Calu3 (cell line): Measurements from ENCODE around the gene SH2D3C. TPM values are rescaled to one million over a fixed set of nuclear protein-coding genes. Genes with fewer than 3 reads are reported as not detected.

Experiments
- BruUV-seq: library from RNA; stranded (reverse); fragments of 400-500 nt; replicated peaks from 2 replicates; lab custom pipeline; 2021; lab: Mats Ljungman, UMichigan
- CTCF ChIA-PET: fragments of 300-600 bp; sonication (Branson Sonifier 250); formaldehyde crosslinking; loops from one replicate; lab custom pipeline; 2022; ENCODE audit warnings: antibody characterized with exemption; lab: Charles Lee
- DNase-seq: peaks from one replicate; pipeline ENCODE4 v3.0.0; 2022
- H3K27ac Mint-ChIP-seq: one replicate; pipeline ENCODE4 v1.8.0; 2022; ENCODE audit warnings: mixed read lengths; ENCODE audit not compliant: unreplicated experiment
- H3K27me3 Mint-ChIP-seq: one replicate; pipeline ENCODE4 v1.8.0; 2022; ENCODE audit warnings: mixed read lengths; ENCODE audit not compliant: unreplicated experiment
- H3K36me3 Mint-ChIP-seq: one replicate; pipeline ENCODE4 v1.8.0; 2022; ENCODE audit warnings: mild to moderate bottlenecking, moderate library complexity, mixed read lengths; ENCODE audit not compliant: insufficient read depth, unreplicated experiment
- H3K4me1 Mint-ChIP-seq: one replicate; pipeline ENCODE4 v1.8.0; 2022; ENCODE audit warnings: mild to moderate bottlenecking, low read depth, mixed read lengths; ENCODE audit not compliant: unreplicated experiment
- H3K4me3 Mint-ChIP-seq: one replicate; pipeline ENCODE4 v1.8.0; 2022; ENCODE audit warnings: mild to moderate bottlenecking, low read depth, moderate library complexity, mixed read lengths; ENCODE audit not compliant: unreplicated experiment
- H3K9me3 Mint-ChIP-seq: one replicate; pipeline ENCODE4 v1.8.0; 2022; ENCODE audit warnings: low read depth, mixed read lengths; ENCODE audit not compliant: unreplicated experiment
- intact Hi-C: fragments of 100-400 bp; cut with micrococcal nuclease; formaldehyde crosslinking; loops from one replicate; pipeline ENCODE4 v1.10.0; 2022; ENCODE audit not compliant: unreplicated experiment
- total RNA-seq: library from RNA; stranded (reverse); gene quantifications from 2 replicates; pipeline ENCODE4 v1.2.3, GENCODE V29; 2022
- TF ChIP-seq, protein P1 (sequence below): fragments of 200-600 bp; IDR thresholded peaks from one replicate; pipeline ENCODE4 v1.8.0; 2022; ENCODE audit warnings: antibody characterized with exemption; ENCODE audit not compliant: unreplicated experiment

Gene SH2D3C
- total RNA-seq, 1 experiment from 2014 or later = not detected

- intact Hi-C loops = no loop called here
- Mint-ChIP-seq H3K4me3 (no peak overlapping the region), H3K9me3 (no peaks in the 10 kb centered on the region), H3K27ac (no peak overlapping the region), H3K4me1 (no peaks in the 10 kb centered on the region), H3K36me3 (peaks cover 7% of the 10 kb centered on the region), H3K27me3 (peaks cover 35% of the 10 kb centered on the region)
- TF ChIP-seq, protein P1, sequence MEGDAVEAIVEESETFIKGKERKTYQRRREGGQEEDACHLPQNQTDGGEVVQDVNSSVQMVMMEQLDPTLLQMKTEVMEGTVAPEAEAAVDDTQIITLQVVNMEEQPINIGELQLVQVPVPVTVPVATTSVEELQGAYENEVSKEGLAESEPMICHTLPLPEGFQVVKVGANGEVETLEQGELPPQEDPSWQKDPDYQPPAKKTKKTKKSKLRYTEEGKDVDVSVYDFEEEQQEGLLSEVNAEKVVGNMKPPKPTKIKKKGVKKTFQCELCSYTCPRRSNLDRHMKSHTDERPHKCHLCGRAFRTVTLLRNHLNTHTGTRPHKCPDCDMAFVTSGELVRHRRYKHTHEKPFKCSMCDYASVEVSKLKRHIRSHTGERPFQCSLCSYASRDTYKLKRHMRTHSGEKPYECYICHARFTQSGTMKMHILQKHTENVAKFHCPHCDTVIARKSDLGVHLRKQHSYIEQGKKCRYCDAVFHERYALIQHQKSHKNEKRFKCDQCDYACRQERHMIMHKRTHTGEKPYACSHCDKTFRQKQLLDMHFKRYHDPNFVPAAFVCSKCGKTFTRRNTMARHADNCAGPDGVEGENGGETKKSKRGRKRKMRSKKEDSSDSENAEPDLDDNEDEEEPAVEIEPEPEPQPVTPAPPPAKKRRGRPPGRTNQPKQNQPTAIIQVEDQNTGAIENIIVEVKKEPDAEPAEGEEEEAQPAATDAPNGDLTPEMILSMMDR = no peak
- BruUV-seq = no TSS peak
- CTCF ChIA-PET = no interaction called here
- DNase-seq = no peak
Observed at GRCh38 chr9:127773981-127774380, 4.5 kb downstream of the SH2D3C start.

DNA sequence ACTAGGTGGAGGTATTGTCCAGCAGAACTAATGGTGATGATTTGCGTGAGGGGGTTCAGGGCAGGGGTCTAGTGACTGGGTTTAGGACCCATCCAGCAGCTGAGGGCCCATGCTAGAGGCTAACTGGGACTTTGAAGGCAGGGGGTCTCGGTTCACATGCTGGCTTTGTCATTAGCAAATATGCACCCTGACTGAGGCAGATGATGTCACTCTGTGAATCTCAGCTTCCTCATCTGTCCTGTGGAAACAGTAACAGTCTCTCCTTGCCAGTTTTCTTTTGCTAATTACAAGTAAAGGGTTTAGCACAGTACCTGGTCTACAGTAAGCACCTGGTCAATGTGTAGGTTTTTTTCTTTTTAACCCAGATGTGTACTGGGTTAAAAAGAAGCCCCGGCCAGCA is 5.2 kb downstream of the SH2D3C start:
- BruUV-seq = no TSS peak
- Mint-ChIP-seq H3K27me3 (peaks cover 42% of the 10 kb centered on the region), H3K9me3 (no peaks in the 10 kb centered on the region), H3K4me1 (no peaks in the 10 kb centered on the region), H3K27ac (no peak overlapping the region), H3K36me3 (peaks cover 7% of the 10 kb centered on the region), H3K4me3 (no peak overlapping the region)
- intact Hi-C loops = no loop called here
- DNase-seq = no peak
- CTCF ChIA-PET = no interaction called here
- TF ChIP-seq, protein P1 = no peak

DNA sequence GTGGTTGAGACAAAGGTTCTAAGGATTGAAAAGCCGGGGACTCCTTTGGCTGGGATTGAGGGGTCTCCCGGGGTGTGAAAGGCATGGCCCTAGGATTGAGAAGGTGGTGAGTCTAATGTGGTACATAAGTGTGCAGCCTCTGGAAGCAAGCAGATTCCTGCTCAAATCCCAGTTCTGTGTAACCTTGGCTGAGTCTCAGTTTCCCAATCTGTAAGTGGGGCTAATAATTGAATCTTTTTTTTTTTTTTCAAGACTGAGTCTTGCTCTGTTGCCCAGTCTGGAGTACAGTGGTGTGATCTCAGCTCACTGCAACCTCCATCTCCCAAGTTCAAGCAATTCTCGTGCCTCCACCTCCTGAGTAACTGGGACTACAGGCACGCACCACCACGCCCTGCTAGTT is 5.9 kb downstream of the SH2D3C start:
- no peak overlapping the region for H3K27ac Mint-ChIP-seq
- CTCF ChIA-PET = no interaction called here

GRCh38 chr9:127771570-127772189 is 6.8 kb downstream of the SH2D3C start:
- CTCF ChIA-PET = interaction anchor here (0.6 to 1.1 kb wide), 6 partner anchors 13 to 263 kb away, joined by 3 to 10 read pairs (median 4); partner anchors contain the start of gene TOR2A
- peaks cover 13% of the 10 kb centered on the region for H3K36me3 Mint-ChIP-seq
- TF ChIP-seq, protein P1 = no peak
- intact Hi-C loops = no loop called here
- peaks cover 40% of the 10 kb centered on the region for H3K27me3 Mint-ChIP-seq
- BruUV-seq = no TSS peak
- H3K9me3 Mint-ChIP-seq = no peaks in the 10 kb centered on the region
- H3K4me3 Mint-ChIP-seq = peak overlapping the region; percentile 82
- H3K27ac Mint-ChIP-seq = no peak overlapping the region
- DNase-seq = no peak
- H3K4me1 Mint-ChIP-seq = no peaks in the 10 kb centered on the region

More for the DNA sequence above, 5.9 kb downstream of the SH2D3C start:
- no peak overlapping the region for H3K4me3 Mint-ChIP-seq
- H3K27me3 Mint-ChIP-seq = peaks cover 37% of the 10 kb centered on the region
- BruUV-seq = no TSS peak
- intact Hi-C loops = no loop called here
- DNase-seq = no peak
- no peaks in the 10 kb centered on the region for H3K9me3 Mint-ChIP-seq
- H3K4me1 Mint-ChIP-seq = no peaks in the 10 kb centered on the region
- TF ChIP-seq, protein P1 = no peak
- H3K36me3 Mint-ChIP-seq = peaks cover 7% of the 10 kb centered on the region
